PC-3 (cell line): Measurements from ENCODE around the gene FBLN5. TPM values are rescaled to one million over a fixed set of nuclear protein-coding genes. Genes with fewer than 3 reads are reported as not detected.

Experiments used
- ATAC-seq: fragments of 200-7000 bp; cut with Tn5 transposase; 2 replicates; pipeline ENCODE4 v1.9.1; 2020; ENCODE audit warnings: mild to moderate bottlenecking, moderate library complexity
- BruUV-seq: library from RNA; stranded (reverse); fragments of 400-500 nt; replicated peaks from 2 replicates; lab custom pipeline; 2021; lab: Mats Ljungman, UMichigan
- CTCF ChIA-PET: fragments of 300-600 bp; sonication (Branson Sonifier 250); formaldehyde crosslinking; loops from one replicate; lab custom pipeline; 2022; ENCODE audit warnings: antibody characterized with exemption; lab: Charles Lee
- POLR2A ChIA-PET: fragments of 300-600 bp; sonication (Branson Sonifier 250); formaldehyde crosslinking; loops from one replicate; lab custom pipeline; 2022; ENCODE audit warnings: antibody characterized with exemption; ENCODE audit not compliant: unreplicated experiment; lab: Charles Lee
- DNase-seq: peaks from one replicate; pipeline ENCODE4 v3.0.0-alpha.2; 2015
- H2AFZ ChIP-seq: fragments of 300-600 bp; sonication (generic); 2 replicates; pipeline ENCODE4 v1.6.0; 2016; ENCODE audit warnings: antibody characterized with exemption, low read length
- H3F3A ChIP-seq: fragments of 300-600 bp; sonication (generic); one replicate; pipeline ENCODE4 v1.6.0; 2017; ENCODE audit warnings: antibody characterized with exemption, low read length, control low read depth, mild to moderate bottlenecking; ENCODE audit not compliant: unreplicated experiment
- H3K27ac ChIP-seq: fragments of 300-600 bp; sonication (generic); 2 replicates; pipeline ENCODE4 v1.5.1; 2016; ENCODE audit warnings: mild to moderate bottlenecking, low read length
- H3K27me3 ChIP-seq: fragments of 300-600 bp; sonication (generic); 2 replicates; pipeline ENCODE4 v1.6.1; 2016; ENCODE audit warnings: low read length, mixed read lengths
- H3K36me3 ChIP-seq: fragments of 300-600 bp; sonication (generic); 2 replicates; pipeline ENCODE4 v1.6.1; 2016; ENCODE audit warnings: low read depth, mixed run types, low read length, mixed read lengths
- H3K4me1 ChIP-seq: fragments of 300-600 bp; sonication (generic); 2 replicates; pipeline ENCODE4 v1.5.1; 2016; ENCODE audit warnings: low read length; ENCODE audit not compliant: insufficient read depth
- H3K4me2 ChIP-seq: fragments of 300-600 bp; sonication (generic); 2 replicates; pipeline ENCODE4 v1.6.0; 2016; ENCODE audit warnings: low read length
- H3K4me3 ChIP-seq: fragments of 300-600 bp; sonication (generic); 2 replicates; pipeline ENCODE4 v1.5.1; 2016; ENCODE audit warnings: mild to moderate bottlenecking, low read length, mixed read lengths
- H3K79me2 ChIP-seq: fragments of 300-600 bp; sonication (generic); 2 replicates; pipeline ENCODE4 v1.6.1; 2017; ENCODE audit warnings: low read length, mixed read lengths
- H3K9ac ChIP-seq: fragments of 300-600 bp; sonication (generic); 2 replicates; pipeline ENCODE4 v1.6.0; 2016; ENCODE audit warnings: mild to moderate bottlenecking, low read length
- H3K9me2 ChIP-seq: fragments of 300-600 bp; sonication (generic); replicated peaks from 2 replicates; pipeline ENCODE4 v1.6.1; 2016; ENCODE audit warnings: mixed run types, low read length, mixed read lengths
- H3K9me3 ChIP-seq: fragments of 300-600 bp; sonication (generic); 2 replicates; pipeline ENCODE4 v1.6.1; 2016; ENCODE audit warnings: low read length, mixed read lengths
- H4K20me1 ChIP-seq: fragments of 300-600 bp; sonication (generic); 2 replicates; pipeline ENCODE4 v1.6.1; 2016; ENCODE audit warnings: low read length, mixed read lengths
- CTCF ChIP-seq: fragments of 300-600 bp; sonication (generic); conservative IDR thresholded peaks from 2 replicates; pipeline ENCODE4 v1.5.1; 2017; ENCODE audit warnings: antibody characterized with exemption, low read depth, mild to moderate bottlenecking, low read length
- EZH2 ChIP-seq: fragments of 300-600 bp; sonication (generic); IDR thresholded peaks from one replicate; pipeline ENCODE4 v1.6.1; 2017; ENCODE audit warnings: antibody characterized with exemption, mild to moderate bottlenecking, low read length; ENCODE audit not compliant: unreplicated experiment
- EZH2phosphoT487 ChIP-seq: fragments of 300-600 bp; sonication (generic); IDR thresholded peaks from 2 replicates; pipeline ENCODE4 v1.6.1; 2018; ENCODE audit warnings: mild to moderate bottlenecking, antibody characterized with exemption, low read length, borderline replicate concordance
- intact Hi-C: fragments of 100-400 bp; cut with micrococcal nuclease; formaldehyde crosslinking; loops from 2 replicates; pipeline ENCODE4 v1.9.0; 2023
- total RNA-seq: library from RNA; depleted of rRNA; stranded (reverse); fragments of >200 nt; gene quantifications from 2 replicates; pipeline ENCODE4 v1.2.3, GENCODE V29; 2014

Gene FBLN5
- total RNA-seq, 1 experiment from 2014 or later: 0.58 TPM

- Histone ChIP-seq H3K9me2 (no peaks in the 10 kb centered on the region), H3K4me2 (no peak overlapping the region), H3K4me1 (peaks cover 3% of the 10 kb centered on the region; the same call in 1 of the 2 replicates), H3K36me3 (no peaks in the 10 kb centered on the region), H3K9ac (no peak overlapping the region), H3F3A (no peaks in the 10 kb centered on the region), H3K27me3 (peaks cover 12% of the 10 kb centered on the region; the same call in 1 of the 2 replicates), H3K9me3 (no peaks in the 10 kb centered on the region), H3K79me2 (no peaks in the 10 kb centered on the region), H4K20me1 (no peaks in the 10 kb centered on the region), H3K4me3 (no peak overlapping the region), H3K27ac (no peak overlapping the region), H2AFZ (no peak overlapping the region)
- intact Hi-C loops: no loop called here
- DNase-seq (no peak), ATAC-seq (no peak)
- ChIA-PET CTCF (no interaction called here), POLR2A (no interaction called here)
- TF ChIP-seq EZH2phosphoT487: no peak
- TF ChIP-seq CTCF: no peak
- no peak for TF ChIP-seq EZH2
- BruUV-seq: no TSS peak
Observed at GRCh38 chr14:91861091-91861490, 86.4 kb downstream of the FBLN5 start.

GRCh38 chr14:91860238-91860637 lies 87.3 kb downstream of the FBLN5 start:
- no peak overlapping the region for H2AFZ ChIP-seq
- H3K36me3 ChIP-seq: no peaks in the 10 kb centered on the region
- ChIA-PET CTCF (no interaction called here), POLR2A (no interaction called here)
- intact Hi-C loops: no loop called here
- ATAC-seq (no peak), DNase-seq (no peak)
- H3K27ac ChIP-seq: no peak overlapping the region
- no peaks in the 10 kb centered on the region for H3K9me2 ChIP-seq
- no peaks in the 10 kb centered on the region for H3F3A ChIP-seq
- H3K79me2 ChIP-seq: no peaks in the 10 kb centered on the region
- H3K4me2 ChIP-seq: no peak overlapping the region
- no peaks in the 10 kb centered on the region for H4K20me1 ChIP-seq
- BruUV-seq: no TSS peak
- H3K4me1 ChIP-seq: peaks cover 3% of the 10 kb centered on the region; the same call in 1 of the 2 replicates
- H3K9me3 ChIP-seq: no peaks in the 10 kb centered on the region
- no peak for TF ChIP-seq EZH2phosphoT487
- no peak for TF ChIP-seq CTCF
- peaks cover 20% of the 10 kb centered on the region; the same call in 1 of the 2 replicates for H3K27me3 ChIP-seq
- H3K4me3 ChIP-seq: no peak overlapping the region
- H3K9ac ChIP-seq: no peak overlapping the region

- Histone ChIP-seq H3K4me3 (no peak overlapping the region), H3K4me2 (no peak overlapping the region), H2AFZ (no peak overlapping the region), H3K9me3 (no peaks in the 10 kb centered on the region), H3K27me3 (peaks cover 29% of the 10 kb centered on the region; the same call in 1 of the 2 replicates), H3F3A (no peaks in the 10 kb centered on the region), H3K79me2 (no peaks in the 10 kb centered on the region), H3K36me3 (no peaks in the 10 kb centered on the region), H3K4me1 (peaks cover 3% of the 10 kb centered on the region; the same call in 1 of the 2 replicates), H3K9ac (no peak overlapping the region), H4K20me1 (no peaks in the 10 kb centered on the region), H3K27ac (no peak overlapping the region), H3K9me2 (no peaks in the 10 kb centered on the region)
- ChIA-PET POLR2A (interaction anchor here (0.5 to 0.6 kb wide), 2 partner anchors 21 to 52 kb away, joined by 3 to 4 read pairs; no protein-coding TSS in a partner anchor), CTCF (no interaction called here)
- no peak for TF ChIP-seq EZH2phosphoT487
- TF ChIP-seq CTCF: peak; percentile 54
- no peak for TF ChIP-seq EZH2
- intact Hi-C loops: no loop called here
- DNase-seq (peak; percentile 63), ATAC-seq (peak; percentile 74)
- BruUV-seq: no TSS peak
Observed at GRCh38 chr14:91858536-91859275, 88.8 kb downstream of the FBLN5 start.
